GM12878 (cell line): ENCODE data around the gene OLFML2A. TPM values are rescaled to one million over a fixed set of nuclear protein-coding genes. Genes with fewer than 3 reads are reported as not detected.

ENCODE experiments used
- ATAC-seq: fragments of 200-7000 bp; cut with Tn5 transposase; 3 replicates; pipeline ENCODE4 v1.9.1; 2020; ENCODE audit warnings: mild to moderate bottlenecking, moderate library complexity
- BruUV-seq: library from RNA; stranded (reverse); fragments of 400-500 nt; replicated peaks from 2 replicates; lab custom pipeline; 2021; lab: Mats Ljungman, UMichigan
- CTCF ChIA-PET: fragments of 300-600 bp; sonication (Branson Sonifier 250); formaldehyde crosslinking; extraction: SDS; loops from one replicate; lab custom pipeline; 2021; ENCODE audit warnings: inconsistent platforms; lab: Yijun Ruan, JAX
- POLR2A ChIA-PET: fragments of 350-600 bp; formaldehyde crosslinking; extraction: SDS; loops from one replicate; lab custom pipeline; 2021; ENCODE audit warnings: inconsistent platforms; lab: Charles Lee
- RAD21 ChIA-PET: fragments of 300-600 bp; sonication (Branson Sonifier 250); formaldehyde crosslinking; loops from one replicate; lab custom pipeline; 2023; ENCODE audit warnings: antibody characterized with exemption; ENCODE audit not compliant: unreplicated experiment; lab: Charles Lee
- SMC1A ChIA-PET: fragments of 300-600 bp; sonication (Branson Sonifier 250); formaldehyde crosslinking; loops from one replicate; lab custom pipeline; 2023; ENCODE audit not compliant: unreplicated experiment, uncharacterized antibody; lab: Charles Lee
- DNase-seq: peaks from one replicate; pipeline ENCODE4 v3.0.0-alpha.2; 2011; ENCODE audit warnings: low read depth, low spot score
- FAIRE-seq: peaks from 3 replicates; lab custom pipeline; 2011; peaks lifted over from hg19 to GRCh38; lab: Jason Lieb, UNC
- H2AFZ ChIP-seq: 2 replicates; pipeline ENCODE4 v1.6.0; 2011; ENCODE audit warnings: low read depth, low read length, control low read depth; ENCODE audit not compliant: control insufficient read depth
- H3K27ac ChIP-seq: 2 replicates; pipeline ENCODE4 v1.5.1; 2011; ENCODE audit warnings: control low read depth; ENCODE audit not compliant: control insufficient read depth, insufficient read depth
- H3K27me3 ChIP-seq, 2 experiments: replicated peaks in 1 of 2; 2 replicates each; pipeline versions ENCODE4 v1.6.0 to v1.6.1; 2011; ENCODE audit warnings: low read length in 1 of 2; ENCODE audit not compliant: control insufficient read depth in 2 of 2, insufficient read depth in 2 of 2
- H3K36me3 ChIP-seq, 2 experiments: 2 replicates each; pipeline ENCODE4 v1.5.1; 2011; ENCODE audit warnings: low read length in 1 of 2; ENCODE audit not compliant: control insufficient read depth in 2 of 2, insufficient read depth in 2 of 2
- H3K4me1 ChIP-seq: 2 replicates; pipeline ENCODE4 v1.6.1; 2011; ENCODE audit warnings: mild to moderate bottlenecking, low read length, moderate library complexity, mixed read lengths; ENCODE audit not compliant: control insufficient read depth, insufficient read depth
- H3K4me2 ChIP-seq: 2 replicates; pipeline ENCODE4 v1.6.0; 2011; ENCODE audit warnings: control low read depth; ENCODE audit not compliant: control insufficient read depth, insufficient read depth
- H3K4me3 ChIP-seq: fragments of 200-600 bp; sonication (generic); 2 replicates; pipeline ENCODE4 v1.5.1; 2016
- H3K79me2 ChIP-seq: 2 replicates; pipeline ENCODE4 v1.6.0; 2011; ENCODE audit warnings: low read length; ENCODE audit not compliant: control insufficient read depth, insufficient read depth
- H3K9ac ChIP-seq: 2 replicates; pipeline ENCODE4 v1.8.0; 2011; ENCODE audit warnings: low read length, control low read depth, mixed read lengths; ENCODE audit not compliant: control insufficient read depth, insufficient read depth
- H3K9me3 ChIP-seq: replicated peaks from 3 replicates; pipeline ENCODE4 v1.5.1; 2011; ENCODE audit warnings: mild to moderate bottlenecking, low read length; ENCODE audit not compliant: control insufficient read depth, insufficient read depth
- H4K20me1 ChIP-seq: 2 replicates; pipeline ENCODE4 v1.6.0; 2011; ENCODE audit not compliant: control insufficient read depth, insufficient read depth
- CEBPB ChIP-seq, 2 experiments: fragments of 150-350 bp in 1 of 2; IDR thresholded peaks; 2 replicates each; pipeline ENCODE4 v1.6.1; 2012 to 2014; ENCODE audit warnings: low read depth in 2 of 2, low read length in 2 of 2, borderline replicate concordance in 1 of 2, inconsistent platforms in 1 of 2
- CHD2 ChIP-seq: IDR thresholded peaks from 2 replicates; pipeline ENCODE4 v1.6.1; 2011; ENCODE audit warnings: low read depth, low read length, improper control_type of control experiment, borderline replicate concordance
- EP300 ChIP-seq, 2 experiments: fragments of 150-350 bp in 1 of 2; IDR thresholded peaks; 2 replicates each; pipeline ENCODE4 v1.6.1; 2011 to 2012; ENCODE audit warnings: low read depth in 2 of 2, low read length in 2 of 2, borderline replicate concordance in 1 of 2, improper control_type of control experiment in 1 of 2, inconsistent platforms in 1 of 2; ENCODE audit not compliant: control insufficient read depth in 1 of 2
- MTA2 ChIP-seq: fragments of 450-650 bp; IDR thresholded peaks from 2 replicates; pipeline ENCODE4 v1.6.1; 2016; ENCODE audit warnings: low read depth, mild to moderate bottlenecking, moderate library complexity
- NFIC ChIP-seq: IDR thresholded peaks from 2 replicates; pipeline ENCODE4 v1.6.1; 2012; ENCODE audit warnings: low read depth, mild to moderate bottlenecking, inconsistent platforms, low read length, moderate library complexity
- NFXL1 ChIP-seq: fragments of 450-650 bp; IDR thresholded peaks from 2 replicates; pipeline ENCODE4 v1.6.1; 2017; ENCODE audit warnings: antibody characterized with exemption, mild to moderate bottlenecking, borderline replicate concordance
- RCOR1 ChIP-seq: conservative IDR thresholded peaks from 2 replicates; pipeline ENCODE4 v1.6.1; 2012; ENCODE audit warnings: low read depth, low read length, improper control_type of control experiment
- SMAD1 ChIP-seq: fragments of 450-650 bp; IDR thresholded peaks from 2 replicates; pipeline ENCODE4 v1.6.1; 2018; ENCODE audit warnings: mild to moderate bottlenecking, low read depth; ENCODE audit not compliant: partially characterized antibody
- WGBS: methylation state at CpG from one replicate; pipeline ENCODE4 v1.1.6; 2016; ENCODE audit warnings: low lambda C conversion rate; ENCODE audit not compliant: insufficient replicate concordance, insufficient coverage; ENCODE audit errors: missing lambda C conversion rate; 5-methylcytosine and 5-hydroxymethylcytosine counted together
- in situ Hi-C: fragments of 300-500 bp; cut with MboI; formaldehyde crosslinking; loops from 9 replicates; pipeline ENCODE4 v1.14.3; 2018; ENCODE audit warnings: mixed read lengths
- intact Hi-C: fragments of 100-400 bp; cut with micrococcal nuclease; formaldehyde crosslinking; loops from one replicate; pipeline ENCODE4 v1.14.2; 2022; ENCODE audit not compliant: unreplicated experiment
- polyA plus RNA-seq, 11 experiments: library from polyadenylated mRNA; depleted of rRNA in 4 of 11; unstranded in 6 of 11; stranded (reverse) in 5 of 11; fragments of >200 nt; fragmentation: Nextera tagmentation in 4 of 11; fragmentation: Illumina TruSeq in 1 of 11; extraction: Ambion mirVana in 4 of 11; extraction: Trizol in 1 of 11; gene quantifications; 1 replicate in 1 of 11; 2 replicates in 10 of 11; pipeline versions ENCODE4 v1.2.1 to v1.2.3, GENCODE V29; 2011 to 2016; ENCODE audit warnings: inconsistent platforms in 2 of 11, missing spikeins in 2 of 11, low read depth in 1 of 11
- total RNA-seq, 4 experiments: library from RNA; depleted of rRNA in 3 of 4; stranded (reverse); fragments of >200 nt in 3 of 4; fragmentation: Illumina TruSeq in 1 of 4; extraction: Trizol in 1 of 4; gene quantifications; 2 replicates each; pipeline versions ENCODE4 v1.2.1 to v1.2.3, GENCODE V29; 2013 to 2021

OLFML2A gene
- total and polyA plus RNA-seq, 10 of the 15 experiments (the other 5 are each of a cell fraction or from before 2014, with no cell fraction given), result 0.02 to 0.13 (median 0.10) TPM; not detected in 4

DNA sequence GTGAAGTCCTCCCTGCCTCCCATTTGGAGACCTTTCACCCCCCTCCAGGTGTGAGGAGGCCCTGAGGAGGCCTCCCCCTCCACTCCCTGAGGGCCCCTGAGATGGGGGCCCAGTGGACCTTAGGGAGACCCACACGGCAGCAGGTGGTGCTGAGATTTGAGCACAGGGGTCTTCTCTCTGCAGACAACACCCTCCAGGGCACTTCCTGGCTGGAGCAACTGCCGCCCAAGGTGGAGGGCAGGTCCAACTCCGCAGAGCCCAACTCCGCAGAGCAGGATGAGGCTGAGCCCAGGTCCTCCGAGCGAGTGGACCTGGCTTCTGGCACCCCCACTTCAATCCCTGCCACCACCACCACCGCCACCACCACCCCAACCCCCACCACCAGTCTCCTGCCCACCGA, 27.0 kb downstream of the OLFML2A start:
- Histone ChIP-seq H3K9ac (no peak overlapping the region), H3K36me3 (no peaks in the 10 kb centered on the region), H4K20me1 (no peaks in the 10 kb centered on the region), H3K79me2 (no peaks in the 10 kb centered on the region), H3K4me2 (no peak overlapping the region), H3K9me3 (no peaks in the 10 kb centered on the region), H3K4me1 (0 out of 2 replicates have a peak, but pooled peaks cover 2% of the 10 kb centered on the region), H3K27ac (no peak overlapping the region), H3K4me3 (no peak overlapping the region), H2AFZ (no peak overlapping the region), H3K27me3 (no peaks in the 10 kb centered on the region)
- FAIRE-seq, result no peak
- BruUV-seq, result no TSS peak
- SMC1A ChIA-PET, result no interaction called here
- RAD21 ChIA-PET, result no interaction called here
- no peak for ATAC-seq
- CTCF ChIA-PET, result interaction anchor here (1.4 kb wide), 1 partner anchor 9 kb away, joined by 3 read pairs; no protein-coding TSS in a partner anchor
- no peak for DNase-seq
- in situ Hi-C loops (no loop called here), intact Hi-C loops (no loop called here)
- WGBS, result 61% methylated on average over 6 of the region's 8 CpGs
- TF ChIP-seq EP300 (IDR thresholded peaks at IDR 0.05; ENCODE audit: borderline replicate concordance in 1 of 2, control insufficient read depth in 1 of 2, low read depth in 2 of 2, low read length in 2 of 2) (no peak), CHD2 (no peak), RCOR1 (no peak), CEBPB (IDR thresholded peaks at IDR 0.05; ENCODE audit: borderline replicate concordance in 1 of 2, low read depth in 2 of 2, low read length in 2 of 2) (no peak), SMAD1 (no peak), NFXL1 (no peak)
- POLR2A ChIA-PET, result no interaction called here

DNA sequence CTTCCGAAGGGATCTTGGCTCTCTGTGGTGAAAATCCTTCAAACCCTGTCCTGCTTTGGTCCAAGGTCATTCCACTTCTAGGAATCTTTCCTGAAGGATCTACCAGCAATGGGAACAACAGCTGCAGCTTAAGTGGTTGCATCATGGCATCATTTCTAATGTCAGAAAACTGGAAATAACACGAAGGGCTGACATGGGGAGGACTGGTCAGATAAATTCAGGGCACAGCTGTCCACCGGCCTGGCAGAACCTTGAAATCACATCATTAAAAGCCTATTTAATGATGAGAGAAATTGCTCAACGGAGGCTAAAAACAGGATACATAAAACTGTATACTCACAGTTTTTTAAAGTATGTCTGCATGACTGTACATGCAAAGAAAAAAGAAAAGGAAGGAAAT, 28.3 kb downstream of the OLFML2A start:
- no peaks in the 10 kb centered on the region for H3K79me2 ChIP-seq
- intact Hi-C loops, result no loop called here
- no peak for FAIRE-seq
- no TSS peak for BruUV-seq
- H3K27me3 ChIP-seq, result no peaks in the 10 kb centered on the region
- 76% methylated on average over 4 of the region's 4 CpGs for WGBS
- CTCF ChIA-PET, result no interaction called here
- POLR2A ChIA-PET, result no interaction called here
- H3K4me1 ChIP-seq, result 0 out of 2 replicates have a peak, but pooled peaks cover 2% of the 10 kb centered on the region
- SMC1A ChIA-PET, result no interaction called here
- no peak for DNase-seq
- TF ChIP-seq MTA2, result no peak
- no peak for TF ChIP-seq NFIC
- H3K9me3 ChIP-seq, result no peaks in the 10 kb centered on the region
- no peak overlapping the region for H2AFZ ChIP-seq
- no peak overlapping the region for H3K27ac ChIP-seq
- no peaks in the 10 kb centered on the region for H4K20me1 ChIP-seq
- H3K4me3 ChIP-seq, result no peak overlapping the region
- no peak for ATAC-seq
- RAD21 ChIA-PET, result no interaction called here
- no peak overlapping the region for H3K4me2 ChIP-seq
- no peaks in the 10 kb centered on the region for H3K36me3 ChIP-seq
- in situ Hi-C loops, result no loop called here
- H3K9ac ChIP-seq, result no peak overlapping the region
